DOHH2 (cell line): ENCODE results near the gene TRAF2.

Experiments used
- EZH2phosphoT487 ChIP-seq: fragments of 200-600 bp; sonication (generic); IDR thresholded peaks from 2 replicates; pipeline ENCODE4 v1.6.1; 2017; ENCODE audit warnings: borderline replicate concordance, mild to moderate bottlenecking, antibody characterized with exemption, low read length, moderate library complexity, mixed read lengths
- TF ChIP-seq, protein P1 (sequence below): fragments of 200-600 bp; sonication (generic); IDR thresholded peaks from one replicate; pipeline ENCODE4 v1.5.1; 2014; ENCODE audit warnings: antibody characterized with exemption, mild to moderate bottlenecking, low read depth, low read length; ENCODE audit not compliant: poor library complexity, severe bottlenecking

DNA sequence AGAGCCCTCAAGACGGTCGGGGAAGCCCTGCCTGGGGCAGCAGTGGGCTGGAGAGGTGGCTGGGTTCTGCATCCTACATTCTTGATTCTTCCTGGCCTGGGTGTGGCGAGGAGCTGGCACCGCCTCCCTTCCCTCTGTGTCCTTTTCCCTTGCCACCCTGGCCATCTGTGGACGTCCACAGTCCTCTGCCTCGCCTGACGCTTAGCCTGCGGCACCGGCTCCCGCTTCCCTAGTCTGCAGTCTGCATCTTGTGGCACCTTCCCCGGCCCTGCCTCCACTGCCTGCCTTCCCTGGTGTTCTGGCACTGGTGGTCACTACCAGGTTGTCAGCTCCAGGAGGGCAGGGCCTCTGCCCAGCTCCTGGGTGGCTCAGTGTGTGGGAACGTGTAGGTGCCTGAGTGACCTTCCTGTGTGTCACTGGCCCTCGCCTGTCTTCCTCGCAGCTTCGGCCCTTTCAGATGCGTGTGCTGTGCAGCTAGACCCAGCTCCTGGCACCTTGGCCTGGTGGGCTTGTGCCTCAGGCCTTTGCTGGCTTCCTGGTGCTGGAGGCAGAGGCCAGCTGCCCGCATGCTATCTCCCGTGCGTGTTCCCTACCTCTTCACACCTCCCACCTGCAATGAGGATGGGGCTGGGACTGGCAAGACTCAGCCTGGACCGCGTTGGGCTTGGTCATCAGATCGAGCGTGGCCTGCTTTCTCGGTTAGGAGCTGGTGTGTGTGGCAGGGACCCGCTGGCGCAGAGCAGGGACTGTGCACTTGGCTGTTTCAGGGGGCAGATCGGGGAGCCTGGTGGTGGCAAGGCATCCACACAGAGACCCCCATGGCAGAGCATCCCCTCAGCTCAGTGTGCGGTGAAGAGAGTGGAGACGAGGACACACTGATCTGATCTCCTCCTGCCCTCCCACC lies 20.9 kb downstream of the TRAF2 start:
- TF ChIP-seq, protein P1, sequence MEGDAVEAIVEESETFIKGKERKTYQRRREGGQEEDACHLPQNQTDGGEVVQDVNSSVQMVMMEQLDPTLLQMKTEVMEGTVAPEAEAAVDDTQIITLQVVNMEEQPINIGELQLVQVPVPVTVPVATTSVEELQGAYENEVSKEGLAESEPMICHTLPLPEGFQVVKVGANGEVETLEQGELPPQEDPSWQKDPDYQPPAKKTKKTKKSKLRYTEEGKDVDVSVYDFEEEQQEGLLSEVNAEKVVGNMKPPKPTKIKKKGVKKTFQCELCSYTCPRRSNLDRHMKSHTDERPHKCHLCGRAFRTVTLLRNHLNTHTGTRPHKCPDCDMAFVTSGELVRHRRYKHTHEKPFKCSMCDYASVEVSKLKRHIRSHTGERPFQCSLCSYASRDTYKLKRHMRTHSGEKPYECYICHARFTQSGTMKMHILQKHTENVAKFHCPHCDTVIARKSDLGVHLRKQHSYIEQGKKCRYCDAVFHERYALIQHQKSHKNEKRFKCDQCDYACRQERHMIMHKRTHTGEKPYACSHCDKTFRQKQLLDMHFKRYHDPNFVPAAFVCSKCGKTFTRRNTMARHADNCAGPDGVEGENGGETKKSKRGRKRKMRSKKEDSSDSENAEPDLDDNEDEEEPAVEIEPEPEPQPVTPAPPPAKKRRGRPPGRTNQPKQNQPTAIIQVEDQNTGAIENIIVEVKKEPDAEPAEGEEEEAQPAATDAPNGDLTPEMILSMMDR = no peak
- TF ChIP-seq EZH2phosphoT487 = no peak
